Cerebellar nuclear complex (tissue), 1 donor: ENCODE results near the gene ADAM21.
"Not testable (repeated sequence)": the region's sequence is repeated elsewhere in the genome, so short reads cannot be mapped to it uniquely, and the experiment has no call there.

Experiments used
- DNase-seq, 2 experiments: peaks; one replicate each; lab custom pipeline; 2025; lab: John Stamatoyannopoulos, UW

The ADAM21 gene

DNA sequence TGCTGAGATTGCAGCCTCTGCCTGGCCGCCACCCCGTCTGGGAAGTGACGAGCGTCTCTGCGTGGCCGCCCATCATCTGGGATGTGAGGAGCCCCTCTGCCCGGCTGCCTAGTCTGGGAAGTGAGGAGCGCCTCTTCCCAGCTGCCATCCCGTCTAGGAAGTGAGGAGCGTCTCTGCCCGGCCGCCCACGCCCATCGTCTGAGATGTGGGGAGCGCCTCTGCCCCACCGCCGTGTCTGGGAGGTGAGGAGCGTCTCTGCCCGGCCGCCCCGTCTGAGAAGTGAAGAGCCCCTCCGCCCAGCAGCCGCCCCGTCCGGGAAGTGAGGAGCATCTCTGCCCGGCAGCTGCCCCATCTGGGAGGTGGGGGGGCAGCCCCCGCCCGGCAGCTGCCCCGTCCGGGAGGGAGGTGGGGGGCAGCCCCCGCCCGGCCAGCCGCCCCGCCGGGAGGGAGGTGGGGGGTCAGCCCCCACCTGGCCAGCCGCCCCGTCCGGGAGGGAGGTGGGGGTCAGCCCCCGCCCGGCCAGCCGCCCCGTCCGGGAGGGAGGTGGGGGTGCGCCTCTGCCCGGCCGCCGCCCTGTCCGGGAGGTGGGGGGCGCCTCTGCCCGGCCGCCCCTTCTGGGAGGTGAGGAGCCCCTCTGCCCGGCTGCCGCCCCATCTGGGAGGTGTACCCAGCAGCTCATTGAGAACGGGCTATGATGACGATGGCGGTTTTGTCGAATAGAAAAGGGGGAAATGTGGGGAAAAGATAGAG, 25.6 kb downstream of the ADAM21 start:
- not testable (repeated sequence) for DNase-seq

DNA sequence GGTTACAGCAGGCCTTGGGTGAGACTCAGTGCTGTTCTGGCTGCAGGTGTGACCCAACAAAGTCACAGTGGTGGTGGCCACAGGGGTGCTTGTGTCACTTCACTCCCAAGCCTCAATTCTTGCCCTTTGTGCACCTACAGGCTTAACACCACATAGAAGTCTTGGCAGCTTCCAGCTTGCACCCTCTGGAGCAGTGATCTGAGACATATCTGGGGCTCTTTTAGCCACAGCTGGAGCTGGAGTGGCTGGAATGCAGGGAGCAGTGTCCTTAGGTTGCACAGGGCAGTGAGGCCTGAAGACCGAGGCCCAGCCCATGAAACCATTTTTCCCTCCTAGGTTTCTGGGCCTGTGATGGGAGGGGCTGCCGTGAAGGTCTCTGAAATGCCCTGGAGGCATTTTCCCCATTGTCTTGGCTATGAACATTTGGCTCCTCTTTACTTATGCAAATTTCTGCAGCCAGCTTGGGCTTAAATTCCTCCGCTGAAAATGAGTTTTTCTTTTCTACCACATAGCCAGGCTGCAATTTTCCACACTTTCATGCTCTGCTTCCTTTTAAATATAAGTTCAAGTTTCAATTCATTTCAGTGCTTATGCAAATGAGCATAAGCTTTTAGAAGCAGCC, 37.7 kb downstream of the ADAM21 start:
- no peak for DNase-seq

DNA sequence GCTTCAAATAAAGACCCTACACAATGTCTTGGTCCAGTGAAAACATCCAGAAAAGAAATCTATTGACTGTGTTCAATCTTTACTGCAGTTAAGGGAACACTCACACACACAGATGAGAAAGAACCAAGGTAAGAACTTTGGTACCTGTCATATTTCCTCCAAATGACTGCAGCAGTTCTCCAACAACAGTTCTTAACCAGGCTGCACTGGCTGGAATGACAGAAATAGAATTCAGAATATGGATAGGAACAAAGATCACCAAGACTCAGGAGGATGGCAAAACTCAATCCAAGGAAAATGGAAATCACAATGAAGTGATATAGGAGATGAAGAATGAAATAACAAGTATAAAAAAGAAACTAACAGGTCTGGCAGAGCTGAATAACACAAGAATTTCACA, 46.2 kb downstream of the ADAM21 start:
- no peak for DNase-seq
